Esophagus squamous epithelium (tissue), 4 donors: ENCODE data around the gene S100B.

Experiments
- CTCF ChIP-seq, 6 experiments: fragments of 450-650 bp in 4 of 6; fragments of 200-600 bp in 2 of 6; sonication (generic) in 2 of 6; IDR thresholded peaks; one replicate each; pipeline ENCODE4 v1.5.1; 2016 to 2019; ENCODE audit warnings: antibody characterized with exemption in 6 of 6, mild to moderate bottlenecking in 4 of 6, moderate library complexity in 4 of 6
- POLR2A ChIP-seq, 4 donors: fragments of 450-650 bp; IDR thresholded peaks; one replicate each; pipeline ENCODE4 v1.6.1; 2017; ENCODE audit warnings: antibody characterized with exemption in 4 of 4, mild to moderate bottlenecking in 4 of 4, moderate library complexity in 3 of 4

- no peak for TF ChIP-seq POLR2A (IDR thresholded peaks at IDR 0.05)
- TF ChIP-seq CTCF (IDR thresholded peaks at IDR 0.05) = no peak
Observed at GRCh38 chr21:46594276-46594675, 10.6 kb downstream of the S100B start.
